GM13977 (cell line): ENCODE data around the gene REV1.
A peak's percentile ranks its signal among the peaks of the same experiment; 100 is the strongest.

Source experiments
- DNase-seq: peaks from one replicate; pipeline ENCODE4 v3.0.0; 2012; ENCODE audit warnings: low spot score
- in situ Hi-C: fragments of 300-500 bp; cut with MboI; formaldehyde crosslinking; loops from one replicate; pipeline ENCODE4 v1.12.0; 2022; ENCODE audit warnings: low sequenced_read_pairs, low pct_unique_long_range_greater_than_20kb, mixed read lengths, inconsistent platforms; ENCODE audit not compliant: unreplicated experiment
- TF ChIP-seq, protein P1 (sequence below): IDR thresholded peaks from 2 replicates; pipeline ENCODE4 v1.5.1; 2012; ENCODE audit warnings: mild to moderate bottlenecking, control low read depth; ENCODE audit not compliant: insufficient read depth; ENCODE audit errors: extremely low read depth, missing control alignments

Gene REV1

DNA sequence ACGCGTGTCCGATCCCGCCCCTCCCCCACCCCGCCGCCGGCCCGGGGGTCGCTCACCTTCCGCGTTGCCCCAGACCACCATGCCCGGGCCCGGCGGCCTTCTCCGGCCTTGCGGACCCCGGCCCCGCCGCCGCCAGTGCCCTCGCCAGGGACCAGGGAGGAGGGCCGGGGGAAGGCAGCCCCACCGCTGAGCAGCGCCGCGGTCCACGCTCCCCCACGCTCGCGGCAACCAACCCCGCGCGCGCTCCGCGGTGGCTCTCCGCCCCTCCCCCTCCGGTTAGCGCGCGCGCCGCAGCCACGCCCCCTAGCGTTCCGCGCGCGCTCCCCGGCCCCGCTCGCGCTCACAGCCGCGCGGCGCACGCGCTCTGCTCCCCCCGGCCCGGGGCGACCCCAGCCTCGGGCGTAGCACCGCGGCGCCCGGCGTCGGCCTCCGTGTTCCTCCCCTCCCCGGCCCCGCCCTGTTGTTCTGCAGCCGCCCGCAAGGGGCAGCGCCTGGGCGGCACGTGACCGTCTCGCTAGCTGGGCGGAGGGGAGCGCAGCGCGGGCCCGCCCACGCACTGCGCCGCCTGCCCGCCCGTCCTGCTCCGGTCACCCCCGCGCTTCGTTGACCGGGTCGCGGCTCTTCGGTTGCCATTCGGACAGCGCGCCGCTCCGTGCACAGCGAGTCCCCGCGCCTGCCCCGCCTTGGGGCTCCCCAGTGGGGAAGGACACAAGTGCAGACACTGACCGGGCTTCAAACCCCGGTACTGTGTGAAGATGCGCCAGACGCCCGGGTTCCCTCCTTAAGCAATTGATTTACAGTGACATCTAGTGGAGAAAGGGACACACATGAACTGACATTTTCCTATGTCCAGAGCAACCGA, at the start of gene REV1:
REV1 (minus strand) TSS at position 257 of the 862 bp plus-strand sequence. CDS start 25,042 bp downstream, outside the sequence.
- TF ChIP-seq, protein P1, sequence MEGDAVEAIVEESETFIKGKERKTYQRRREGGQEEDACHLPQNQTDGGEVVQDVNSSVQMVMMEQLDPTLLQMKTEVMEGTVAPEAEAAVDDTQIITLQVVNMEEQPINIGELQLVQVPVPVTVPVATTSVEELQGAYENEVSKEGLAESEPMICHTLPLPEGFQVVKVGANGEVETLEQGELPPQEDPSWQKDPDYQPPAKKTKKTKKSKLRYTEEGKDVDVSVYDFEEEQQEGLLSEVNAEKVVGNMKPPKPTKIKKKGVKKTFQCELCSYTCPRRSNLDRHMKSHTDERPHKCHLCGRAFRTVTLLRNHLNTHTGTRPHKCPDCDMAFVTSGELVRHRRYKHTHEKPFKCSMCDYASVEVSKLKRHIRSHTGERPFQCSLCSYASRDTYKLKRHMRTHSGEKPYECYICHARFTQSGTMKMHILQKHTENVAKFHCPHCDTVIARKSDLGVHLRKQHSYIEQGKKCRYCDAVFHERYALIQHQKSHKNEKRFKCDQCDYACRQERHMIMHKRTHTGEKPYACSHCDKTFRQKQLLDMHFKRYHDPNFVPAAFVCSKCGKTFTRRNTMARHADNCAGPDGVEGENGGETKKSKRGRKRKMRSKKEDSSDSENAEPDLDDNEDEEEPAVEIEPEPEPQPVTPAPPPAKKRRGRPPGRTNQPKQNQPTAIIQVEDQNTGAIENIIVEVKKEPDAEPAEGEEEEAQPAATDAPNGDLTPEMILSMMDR, result peak; percentile 76
- in situ Hi-C loops, result loop anchor here (25.0 kb wide), 1 partner anchor 303 kb away; the partner anchor contains the start of genes MITD1 and MRPL30
- peak; percentile 99 for DNase-seq

DNA sequence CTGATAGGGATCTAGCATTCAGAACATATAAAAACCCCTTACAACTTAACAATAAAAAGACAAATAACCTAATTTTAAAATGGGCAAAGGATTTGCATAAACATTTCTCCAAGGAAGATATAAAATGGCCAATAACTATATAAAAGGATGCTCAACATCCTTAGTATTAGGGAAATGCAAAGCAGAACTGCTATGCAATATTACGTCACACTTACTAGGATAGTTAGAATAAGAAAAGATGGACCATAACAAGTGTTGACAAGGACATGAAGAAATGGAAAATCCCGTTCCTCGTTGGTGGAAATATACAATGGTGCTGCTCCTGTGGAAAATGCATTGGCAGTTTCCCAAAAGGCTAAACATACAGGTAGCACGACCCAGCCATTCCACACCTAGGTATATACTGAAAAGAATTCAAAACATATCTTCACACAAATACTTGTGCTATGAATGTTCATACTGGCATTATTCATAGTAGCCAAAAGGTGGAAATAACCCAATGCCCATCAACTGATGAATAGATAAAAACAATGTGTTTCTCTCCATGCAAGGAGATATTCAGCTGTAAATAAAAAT, 48.2 kb upstream of the REV1 start:
- in situ Hi-C loops, result no loop called here
- no peak for DNase-seq

DNA sequence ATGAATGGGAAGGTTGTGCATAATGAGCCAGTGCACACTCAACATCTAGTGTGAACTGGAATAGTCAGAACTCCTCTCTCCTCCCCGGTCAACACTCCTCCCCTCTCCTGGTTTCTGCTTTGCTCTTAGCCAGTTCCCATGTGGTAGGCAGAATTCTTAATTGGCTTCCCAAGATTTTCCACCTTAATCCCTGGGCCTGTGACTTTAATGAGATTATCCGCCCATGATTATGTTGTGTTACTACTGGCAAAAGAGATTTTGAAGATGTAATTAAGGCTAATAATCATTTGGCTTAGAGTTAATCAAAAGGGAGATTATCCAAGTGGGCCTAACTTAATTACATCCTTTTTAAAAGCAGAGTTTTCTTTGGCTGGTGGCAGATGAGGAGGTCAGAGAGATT, 34.2 kb upstream of the REV1 start:
- TF ChIP-seq, protein P1, result no peak
- DNase-seq, result no peak
- in situ Hi-C loops, result no loop called here

More for the DNA sequence above, 48.2 kb upstream of the REV1 start:
- TF ChIP-seq, protein P1, result no peak

DNA sequence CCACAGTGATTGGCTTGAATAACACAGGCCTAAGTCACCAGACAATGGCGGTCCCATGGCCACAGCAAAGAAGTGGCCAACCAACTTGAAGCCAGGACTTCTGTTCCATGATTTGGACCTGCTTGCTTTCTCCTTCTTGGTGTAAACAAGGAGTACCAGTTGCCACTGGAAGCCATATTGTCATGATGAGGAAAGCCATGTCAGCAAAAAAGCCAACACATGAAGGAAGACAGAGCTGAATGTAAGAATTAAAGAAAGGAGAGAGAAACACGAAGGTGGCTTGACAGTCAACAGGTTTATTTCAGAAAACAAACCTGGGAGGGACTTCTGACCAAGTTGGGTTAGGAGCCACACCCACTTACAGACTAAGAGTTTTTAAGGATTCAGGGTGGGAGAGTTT, 32.3 kb upstream of the REV1 start:
- DNase-seq, result no peak
- TF ChIP-seq, protein P1, result no peak
- in situ Hi-C loops, result no loop called here

DNA sequence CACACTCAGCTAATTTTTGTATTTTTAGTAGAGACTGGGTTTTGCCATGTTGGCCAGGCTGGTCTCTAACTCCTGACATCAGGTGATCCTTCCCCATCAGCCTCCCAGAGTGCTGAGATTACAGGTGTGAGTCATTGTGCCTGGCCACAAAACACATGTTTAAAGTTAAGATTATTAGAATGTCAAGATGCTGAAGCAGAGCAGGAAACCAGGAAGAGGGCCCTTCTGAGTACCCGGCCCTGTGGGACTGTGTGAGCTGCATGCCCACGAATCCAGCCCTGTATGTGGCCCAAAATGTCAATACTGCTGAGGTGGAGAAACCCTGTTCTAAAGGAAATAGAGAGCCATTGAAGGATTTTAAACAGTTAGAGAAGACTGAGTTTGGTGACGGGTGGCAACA, 31.0 kb upstream of the REV1 start:
- TF ChIP-seq, protein P1, result no peak
- in situ Hi-C loops, result no loop called here
- no peak for DNase-seq

DNA sequence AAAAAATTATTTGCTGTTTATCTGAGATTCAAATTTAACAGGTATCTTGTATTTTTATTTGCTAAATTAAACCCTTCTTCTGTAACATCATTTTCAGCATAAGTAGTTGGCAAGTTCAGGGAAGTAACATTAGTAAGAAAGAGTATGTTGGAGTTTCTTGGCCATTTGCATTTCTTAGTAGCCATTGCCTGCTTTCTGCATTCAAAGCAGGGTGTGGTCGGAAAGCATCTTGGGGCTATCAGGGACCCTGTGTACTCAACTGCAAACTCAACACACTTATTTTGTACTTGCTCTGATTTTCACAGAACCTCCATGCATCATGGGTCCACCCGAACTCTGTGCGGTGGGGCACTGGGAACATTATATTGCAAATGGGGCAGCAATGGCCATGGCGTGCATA, 30.4 kb upstream of the REV1 start:
- no peak for DNase-seq
- in situ Hi-C loops, result no loop called here
- TF ChIP-seq, protein P1, result no peak
